Measurements from ENCODE around the gene BCL7A.
A peak's percentile ranks its signal among the peaks of the same experiment; 100 is the strongest.

BCL7A gene

DNA sequence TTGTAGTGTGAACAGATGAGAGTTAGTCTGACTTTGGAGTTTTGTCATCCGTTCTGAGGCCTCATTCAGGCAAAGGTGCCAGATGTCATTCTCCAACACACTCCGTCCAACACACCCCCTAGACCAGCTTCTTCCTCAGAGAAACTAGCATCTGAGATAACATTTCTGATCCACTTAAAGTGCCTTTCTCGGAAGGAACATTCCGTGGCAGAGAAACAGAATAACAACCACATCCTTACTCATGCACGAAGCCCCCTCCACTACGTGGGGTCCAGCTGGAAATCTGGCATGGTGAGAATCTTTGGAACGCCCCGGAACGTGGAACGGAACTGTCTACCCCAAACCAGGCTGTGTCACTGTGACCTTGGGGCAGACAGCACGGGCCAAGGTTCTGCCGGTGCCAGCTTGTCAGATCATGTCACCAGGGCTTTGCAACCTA, 17.0 kb upstream of the BCL7A start:
- no peak overlapping the region for H3K27ac ChIP-seq (ENCODE audit: low read depth, low read length)
- no peaks in the 10 kb centered on the region for H3K9me3 ChIP-seq (ENCODE audit: low read length)
- H3K4me3 ChIP-seq (ENCODE audit: low read depth in 1 of 2, low read length in 2 of 2), result no peak overlapping the region
- no peak overlapping the region for H3K9ac ChIP-seq (ENCODE audit: low read length)
- no peaks in the 10 kb centered on the region for H3K4me1 ChIP-seq (ENCODE audit: insufficient read depth, low read length)
- H3K27me3 ChIP-seq (ENCODE audit: control insufficient read depth in 1 of 2, insufficient read depth in 2 of 2, low read length in 2 of 2), result no peaks in the 10 kb centered on the region
- no peaks in the 10 kb centered on the region for H3K36me3 ChIP-seq (ENCODE audit: insufficient read depth, low read length)

DNA sequence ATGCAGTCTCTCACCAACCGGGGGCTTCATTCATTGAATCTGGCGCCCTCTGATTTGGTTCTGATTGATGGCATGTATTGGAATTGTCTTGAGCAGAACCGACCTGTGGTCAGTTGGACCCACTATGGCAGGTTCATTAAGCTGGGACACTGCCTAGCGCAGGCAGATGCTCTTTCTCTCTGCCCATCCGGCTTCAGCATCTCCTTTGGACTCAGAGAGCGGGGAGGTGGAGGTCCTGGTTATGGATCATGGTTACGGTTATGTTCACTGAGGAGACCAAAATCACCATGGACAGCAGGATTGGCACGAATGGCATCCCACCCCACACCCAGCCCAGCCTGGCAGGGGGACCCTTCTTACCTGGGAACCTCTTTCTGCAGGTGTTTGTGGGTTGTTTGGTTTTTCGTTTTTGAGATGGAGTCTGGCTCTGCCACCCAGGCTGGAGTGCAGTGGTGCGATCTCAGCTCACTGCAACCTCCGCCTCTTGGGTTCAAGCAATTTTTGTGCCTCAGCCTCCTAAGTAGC, 16.4 kb upstream of the BCL7A start:
- H3K9ac ChIP-seq (ENCODE audit: low read length), result no peak overlapping the region
- no peak overlapping the region for H3K27ac ChIP-seq (ENCODE audit: low read depth, low read length)
- no peak overlapping the region for H3K4me3 ChIP-seq (ENCODE audit: low read depth in 1 of 2, low read length in 2 of 2)
- H3K9me3 ChIP-seq (ENCODE audit: low read length), result no peaks in the 10 kb centered on the region
- H3K36me3 ChIP-seq (ENCODE audit: insufficient read depth, low read length), result no peaks in the 10 kb centered on the region
- no peaks in the 10 kb centered on the region for H3K4me1 ChIP-seq (ENCODE audit: insufficient read depth, low read length)
- no peaks in the 10 kb centered on the region for H3K27me3 ChIP-seq (ENCODE audit: control insufficient read depth in 1 of 2, insufficient read depth in 2 of 2, low read length in 2 of 2)

DNA sequence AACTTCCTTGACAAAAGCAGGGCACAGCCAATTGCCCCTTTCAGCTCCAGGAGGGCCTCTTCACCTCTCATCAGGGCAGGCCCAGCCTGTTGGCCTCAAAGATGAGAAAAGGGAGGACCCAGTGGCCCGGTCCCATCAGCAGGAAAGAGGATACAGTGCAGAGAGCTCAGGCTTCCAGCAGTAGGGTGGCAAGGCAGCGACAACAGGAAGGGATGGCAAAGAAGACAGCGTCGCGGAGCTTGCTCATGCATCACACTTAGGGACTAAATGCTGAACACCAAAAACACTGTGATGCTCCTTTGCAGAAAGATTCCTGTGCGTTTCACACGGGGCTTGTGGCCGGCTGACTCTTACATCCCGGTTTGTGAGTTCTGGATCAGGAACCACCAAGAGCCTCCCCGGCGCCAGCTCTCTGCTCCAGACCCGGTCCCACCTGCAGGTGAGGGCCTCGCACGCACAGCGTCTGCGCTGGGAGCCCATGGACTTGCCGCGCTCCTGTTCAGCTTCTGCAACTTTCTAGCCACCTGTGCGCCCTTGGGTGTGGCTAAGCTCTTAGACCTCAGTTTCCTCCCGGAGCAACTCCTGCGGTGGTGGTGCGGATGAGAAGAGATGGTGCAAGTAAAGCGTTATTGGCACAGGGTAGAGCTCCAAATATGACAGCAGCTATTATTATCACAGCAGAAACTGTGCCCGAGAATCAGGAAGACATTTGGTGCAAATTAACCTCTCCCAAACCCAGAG, 15.3 kb upstream of the BCL7A start:
- no peak overlapping the region for H3K4me3 ChIP-seq (ENCODE audit: low read depth in 1 of 2, low read length in 2 of 2)
- H3K9me3 ChIP-seq (ENCODE audit: low read length), result no peaks in the 10 kb centered on the region
- no peaks in the 10 kb centered on the region for H3K36me3 ChIP-seq (ENCODE audit: insufficient read depth, low read length)
- no peaks in the 10 kb centered on the region for H3K27me3 ChIP-seq (ENCODE audit: control insufficient read depth in 1 of 2, insufficient read depth in 2 of 2, low read length in 2 of 2)
- H3K9ac ChIP-seq (ENCODE audit: low read length), result no peak overlapping the region
- H3K27ac ChIP-seq (ENCODE audit: low read depth, low read length), result no peak overlapping the region
- H3K4me1 ChIP-seq (ENCODE audit: insufficient read depth, low read length), result no peaks in the 10 kb centered on the region

DNA sequence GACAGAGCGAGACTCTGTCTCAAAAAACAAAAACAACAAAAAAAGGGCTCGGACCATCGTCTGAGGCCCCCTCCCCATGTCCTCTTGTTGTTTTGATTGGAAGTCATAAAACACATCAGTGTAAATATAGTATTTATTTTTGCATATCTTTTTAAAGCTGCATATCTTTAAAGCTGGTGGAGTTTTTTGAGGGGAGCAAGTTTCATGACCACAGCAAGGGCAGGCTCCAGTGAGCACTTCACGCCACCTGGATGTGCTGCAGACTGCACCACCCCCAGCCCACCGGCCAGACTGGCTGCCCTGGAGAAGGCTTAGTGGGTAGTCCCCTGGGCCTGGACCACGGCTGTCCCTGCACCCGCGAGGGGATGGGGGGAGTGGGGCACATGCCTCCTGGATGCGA, 11.9 kb upstream of the BCL7A start:
- no peaks in the 10 kb centered on the region for H3K9me3 ChIP-seq (ENCODE audit: low read length)
- no peaks in the 10 kb centered on the region for H3K4me1 ChIP-seq (ENCODE audit: insufficient read depth, low read length)
- no peak overlapping the region for H3K9ac ChIP-seq (ENCODE audit: low read length)
- H3K27me3 ChIP-seq (ENCODE audit: control insufficient read depth in 1 of 2, insufficient read depth in 2 of 2, low read length in 2 of 2), result no peaks in the 10 kb centered on the region
- H3K27ac ChIP-seq (ENCODE audit: low read depth, low read length), result no peak overlapping the region
- H3K36me3 ChIP-seq (ENCODE audit: insufficient read depth, low read length), result no peaks in the 10 kb centered on the region
- no peak overlapping the region for H3K4me3 ChIP-seq (ENCODE audit: low read depth in 1 of 2, low read length in 2 of 2)

DNA sequence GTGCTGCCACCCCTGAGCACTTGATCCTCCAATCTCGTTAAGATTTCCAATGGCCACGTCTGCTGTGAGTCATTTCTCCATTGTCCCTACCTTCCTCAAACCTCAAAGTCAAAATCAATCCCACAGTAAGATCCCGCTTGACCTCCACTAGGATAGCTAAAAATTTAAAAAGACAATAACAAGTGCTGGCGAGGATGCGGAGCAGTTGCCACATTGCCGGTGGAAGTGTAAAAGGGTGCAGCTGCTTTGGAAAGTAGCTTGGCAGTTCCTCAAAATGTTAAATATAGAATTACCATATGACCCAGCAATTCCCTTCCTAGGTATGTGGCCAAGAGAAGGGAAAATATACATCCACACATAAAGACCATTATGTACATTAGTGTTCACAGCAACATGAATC, 9.5 kb upstream of the BCL7A start:
- Histone ChIP-seq H3K4me3 (ENCODE audit: low read depth in 1 of 2, low read length in 2 of 2) (no peak overlapping the region), H3K9ac (ENCODE audit: low read length) (no peak overlapping the region), H3K27ac (ENCODE audit: low read depth, low read length) (no peak overlapping the region), H3K9me3 (ENCODE audit: low read length) (no peaks in the 10 kb centered on the region), H3K4me1 (ENCODE audit: insufficient read depth, low read length) (no peaks in the 10 kb centered on the region), H3K27me3 (ENCODE audit: control insufficient read depth in 1 of 2, insufficient read depth in 2 of 2, low read length in 2 of 2) (no peaks in the 10 kb centered on the region), H3K36me3 (ENCODE audit: insufficient read depth, low read length) (no peaks in the 10 kb centered on the region)

GRCh38 chr12:122013136-122013535, 8.5 kb upstream of the BCL7A start:
- Histone ChIP-seq H3K4me3 (ENCODE audit: low read depth in 1 of 2, low read length in 2 of 2) (no peak overlapping the region), H3K27me3 (ENCODE audit: control insufficient read depth in 1 of 2, insufficient read depth in 2 of 2, low read length in 2 of 2) (no peaks in the 10 kb centered on the region), H3K4me1 (ENCODE audit: insufficient read depth, low read length) (no peaks in the 10 kb centered on the region), H3K9me3 (ENCODE audit: low read length) (no peaks in the 10 kb centered on the region), H3K9ac (ENCODE audit: low read length) (no peak overlapping the region), H3K36me3 (ENCODE audit: insufficient read depth, low read length) (no peaks in the 10 kb centered on the region), H3K27ac (ENCODE audit: low read depth, low read length) (no peak overlapping the region)

DNA sequence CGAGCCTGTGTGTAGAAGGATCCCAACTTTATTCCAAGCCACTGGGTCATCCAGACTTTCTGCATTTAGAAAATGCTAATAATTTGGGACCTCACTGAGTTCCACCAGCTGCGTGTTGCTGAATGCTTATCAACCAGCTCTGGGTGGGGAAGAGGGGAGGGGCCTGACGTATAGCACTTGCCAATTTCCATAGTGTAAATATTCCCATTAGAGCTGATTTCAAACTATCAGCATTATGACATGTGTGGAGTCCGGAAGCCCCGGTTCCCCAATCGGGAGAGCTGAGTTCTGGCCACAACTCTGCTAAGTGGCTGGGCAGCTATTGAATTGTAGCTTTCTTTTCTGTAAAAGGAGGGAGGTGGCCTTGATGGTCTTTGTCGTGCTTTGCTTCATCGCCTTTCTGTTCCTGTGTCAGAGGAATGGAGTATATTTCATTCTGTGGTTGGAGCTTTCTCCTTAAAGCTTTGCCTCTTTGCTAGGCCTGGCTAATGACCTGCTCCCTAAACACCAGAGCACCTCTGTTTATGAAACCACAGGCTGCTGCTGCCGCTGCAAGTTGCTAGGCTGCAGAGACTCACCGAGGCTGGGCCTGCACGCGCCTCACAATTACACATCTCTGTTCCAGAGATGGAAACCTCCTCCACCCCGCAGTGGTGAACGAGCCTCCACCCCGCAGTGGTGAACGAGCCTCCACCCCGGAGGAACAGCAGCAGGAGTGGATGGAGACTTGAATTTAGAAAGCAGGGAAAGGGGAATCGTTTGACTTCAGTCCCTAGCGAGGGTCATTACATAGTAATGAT, 7.7 kb upstream of the BCL7A start:
- H3K9ac ChIP-seq (ENCODE audit: low read length), result no peak overlapping the region
- H3K4me3 ChIP-seq (ENCODE audit: low read depth in 1 of 2, low read length in 2 of 2), result no peak overlapping the region
- H3K9me3 ChIP-seq (ENCODE audit: low read length), result no peaks in the 10 kb centered on the region
- H3K4me1 ChIP-seq (ENCODE audit: insufficient read depth, low read length), result no peaks in the 10 kb centered on the region
- H3K27ac ChIP-seq (ENCODE audit: low read depth, low read length), result no peak overlapping the region
- no peaks in the 10 kb centered on the region for H3K27me3 ChIP-seq (ENCODE audit: control insufficient read depth in 1 of 2, insufficient read depth in 2 of 2, low read length in 2 of 2)
- no peaks in the 10 kb centered on the region for H3K36me3 ChIP-seq (ENCODE audit: insufficient read depth, low read length)

DNA sequence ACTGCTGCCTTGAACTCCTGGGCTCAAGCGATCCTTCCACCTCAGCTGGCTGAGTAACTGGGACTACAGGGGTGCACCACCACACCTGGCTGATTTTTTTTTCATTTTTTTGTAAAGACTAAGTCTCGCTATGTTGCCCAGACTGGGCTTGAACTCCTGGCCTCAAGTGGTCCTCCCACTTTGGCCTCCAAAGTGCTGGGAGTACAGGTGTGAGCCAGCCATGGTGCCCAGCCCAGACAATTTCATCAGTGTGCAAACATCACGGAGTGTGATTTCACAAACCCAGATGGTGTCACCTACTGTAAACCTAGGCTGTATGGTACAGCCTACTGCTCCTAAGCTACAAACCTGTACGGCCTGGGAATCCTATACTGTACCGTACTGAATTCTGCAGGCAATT, 6.9 kb upstream of the BCL7A start:
- Histone ChIP-seq H3K27ac (ENCODE audit: low read depth, low read length) (no peak overlapping the region), H3K9me3 (ENCODE audit: low read length) (no peaks in the 10 kb centered on the region), H3K27me3 (ENCODE audit: control insufficient read depth in 1 of 2, insufficient read depth in 2 of 2, low read length in 2 of 2) (no peaks in the 10 kb centered on the region), H3K4me3 (ENCODE audit: low read depth in 1 of 2, low read length in 2 of 2) (no peak overlapping the region), H3K4me1 (ENCODE audit: insufficient read depth, low read length) (no peaks in the 10 kb centered on the region), H3K36me3 (ENCODE audit: insufficient read depth, low read length) (no peaks in the 10 kb centered on the region), H3K9ac (ENCODE audit: low read length) (no peak overlapping the region)

DNA sequence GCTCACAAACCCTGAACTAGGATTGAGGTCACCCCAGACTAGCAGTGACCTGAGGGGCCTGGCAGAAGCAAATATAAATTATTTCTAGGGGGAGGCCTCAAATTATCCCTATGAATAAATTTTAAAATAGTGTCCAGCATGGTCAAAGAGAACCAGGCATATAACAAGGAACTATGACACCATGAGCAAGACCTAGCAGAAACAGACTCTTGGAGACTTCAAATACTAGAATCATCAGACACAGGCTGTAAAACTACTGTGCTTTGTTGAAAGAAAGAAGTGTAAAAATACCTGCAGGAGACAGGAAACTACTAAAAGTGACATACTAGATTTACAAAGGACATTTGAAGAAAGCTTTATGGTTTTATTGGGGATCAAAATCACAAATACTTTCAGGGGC, 3.2 kb upstream of the BCL7A start:
- H3K9ac ChIP-seq (ENCODE audit: low read length), result no peak overlapping the region
- H3K4me1 ChIP-seq (ENCODE audit: insufficient read depth, low read length), result peaks cover 6% of the 10 kb centered on the region
- no peak overlapping the region for H3K4me3 ChIP-seq (ENCODE audit: low read depth in 1 of 2, low read length in 2 of 2)
- no peaks in the 10 kb centered on the region for H3K27me3 ChIP-seq (ENCODE audit: control insufficient read depth in 1 of 2, insufficient read depth in 2 of 2, low read length in 2 of 2)
- no peaks in the 10 kb centered on the region for H3K9me3 ChIP-seq (ENCODE audit: low read length)
- H3K36me3 ChIP-seq (ENCODE audit: insufficient read depth, low read length), result no peaks in the 10 kb centered on the region
- no peak overlapping the region for H3K27ac ChIP-seq (ENCODE audit: low read depth, low read length)

GRCh38 chr12:122018937-122019336, 2.7 kb upstream of the BCL7A start:
- no peak overlapping the region for H3K9ac ChIP-seq (ENCODE audit: low read length)
- peaks cover 7% of the 10 kb centered on the region for H3K4me1 ChIP-seq (ENCODE audit: insufficient read depth, low read length)
- H3K4me3 ChIP-seq (ENCODE audit: low read depth in 1 of 2, low read length in 2 of 2), result no peak overlapping the region
- H3K27ac ChIP-seq (ENCODE audit: low read depth, low read length), result no peak overlapping the region
- no peaks in the 10 kb centered on the region for H3K9me3 ChIP-seq (ENCODE audit: low read length)
- no peaks in the 10 kb centered on the region for H3K36me3 ChIP-seq (ENCODE audit: insufficient read depth, low read length)
- H3K27me3 ChIP-seq (ENCODE audit: control insufficient read depth in 1 of 2, insufficient read depth in 2 of 2, low read length in 2 of 2), result no peaks in the 10 kb centered on the region

GRCh38 chr12:122020795-122021192, 890 bp upstream of the BCL7A start:
- peak overlapping the region; percentile 52 to 61 for H3K4me3 ChIP-seq (ENCODE audit: low read depth in 1 of 2, low read length in 2 of 2)
- peaks cover 13% of the 10 kb centered on the region for H3K4me1 ChIP-seq (ENCODE audit: insufficient read depth, low read length)
- peak overlapping the region; percentile 58 for H3K27ac ChIP-seq (ENCODE audit: low read depth, low read length)
- no peak overlapping the region for H3K9ac ChIP-seq (ENCODE audit: low read length)
- no peaks in the 10 kb centered on the region for H3K36me3 ChIP-seq (ENCODE audit: insufficient read depth, low read length)
- H3K27me3 ChIP-seq (ENCODE audit: control insufficient read depth in 1 of 2, insufficient read depth in 2 of 2, low read length in 2 of 2), result no peaks in the 10 kb centered on the region
- no peaks in the 10 kb centered on the region for H3K9me3 ChIP-seq (ENCODE audit: low read length)

All from muscle layer of colon (tissue), 2 donors.